GM12878 (cell line): ENCODE measurements around the gene KBTBD4. TPM values are rescaled to one million over a fixed set of nuclear protein-coding genes. Genes with fewer than 3 reads are reported as not detected.
A peak's percentile ranks its signal among the peaks of the same experiment; 100 is the strongest.

Source experiments
- BCL11A ChIP-seq: IDR thresholded peaks from 2 replicates; pipeline ENCODE4 v1.6.1; 2011; ENCODE audit warnings: low read depth, low read length
- CBFB ChIP-seq: IDR thresholded peaks from 2 replicates; pipeline ENCODE4 v1.6.1; 2016; ENCODE audit warnings: antibody characterized with exemption, low read depth
- CHD1 ChIP-seq: IDR thresholded peaks from 2 replicates; pipeline ENCODE4 v1.6.1; 2012; ENCODE audit warnings: low read depth, low read length, improper control_type of control experiment
- CREM ChIP-seq: IDR thresholded peaks from 2 replicates; pipeline ENCODE4 v1.6.1; 2014; ENCODE audit warnings: antibody characterized with exemption, low read depth
- GATAD2B ChIP-seq: fragments of 450-650 bp; conservative IDR thresholded peaks from 2 replicates; pipeline ENCODE4 v1.6.1; 2017; ENCODE audit warnings: low read depth, mild to moderate bottlenecking, moderate library complexity
- KAT2A ChIP-seq: conservative IDR thresholded peaks from 2 replicates; pipeline ENCODE4 v1.6.1; 2011; ENCODE audit warnings: low read depth, low read length; ENCODE audit not compliant: control insufficient read depth
- POLR2AphosphoS5 ChIP-seq: IDR thresholded peaks from 2 replicates; pipeline ENCODE4 v1.6.1; 2011; ENCODE audit warnings: mild to moderate bottlenecking, low read length, inconsistent platforms
- SIX5 ChIP-seq: IDR thresholded peaks from 2 replicates; pipeline ENCODE4 v1.6.1; 2011; ENCODE audit warnings: mild to moderate bottlenecking, low read depth, low read length, moderate library complexity; ENCODE audit not compliant: severe bottlenecking
- polyA plus RNA-seq, 11 experiments: library from polyadenylated mRNA; depleted of rRNA in 4 of 11; unstranded in 6 of 11; stranded (reverse) in 5 of 11; fragments of >200 nt; fragmentation: Nextera tagmentation in 4 of 11; fragmentation: Illumina TruSeq in 1 of 11; extraction: Ambion mirVana in 4 of 11; extraction: Trizol in 1 of 11; gene quantifications; 1 replicate in 1 of 11; 2 replicates in 10 of 11; pipeline versions ENCODE4 v1.2.1 to v1.2.3, GENCODE V29; 2011 to 2016; ENCODE audit warnings: inconsistent platforms in 2 of 11, missing spikeins in 2 of 11, low read depth in 1 of 11
- total RNA-seq, 4 experiments: library from RNA; depleted of rRNA in 3 of 4; stranded (reverse); fragments of >200 nt in 3 of 4; fragmentation: Illumina TruSeq in 1 of 4; extraction: Trizol in 1 of 4; gene quantifications; 2 replicates each; pipeline versions ENCODE4 v1.2.1 to v1.2.3, GENCODE V29; 2013 to 2021
- TF ChIP-seq, protein P1 (sequence below): IDR thresholded peaks from 2 replicates; pipeline ENCODE4 v1.6.1; 2012; ENCODE audit warnings: low read length, inconsistent platforms
- TF ChIP-seq, protein P2 (sequence below): fragments of 450-650 bp; formaldehyde crosslinking; IDR thresholded peaks from 2 replicates; pipeline ENCODE4 v1.5.0; 2022; ENCODE audit warnings: mild to moderate bottlenecking, missing genetic modification characterization
- TF ChIP-seq, protein P3 (sequence below): fragments of 450-650 bp; IDR thresholded peaks from 2 replicates; pipeline ENCODE4 v1.6.1; 2017; ENCODE audit warnings: mild to moderate bottlenecking
- TF ChIP-seq, protein P4 (sequence below): IDR thresholded peaks from 2 replicates; pipeline ENCODE4 v1.6.1; 2012; ENCODE audit warnings: low read depth, low read length, improper control_type of control experiment
- TF ChIP-seq, protein P5 (sequence below): fragments of 450-650 bp; IDR thresholded peaks from 2 replicates; pipeline ENCODE4 v1.6.1; 2018; ENCODE audit warnings: mild to moderate bottlenecking, low read depth, moderate library complexity; ENCODE audit not compliant: partially characterized antibody
- TF ChIP-seq, protein P6 (sequence below): fragments of 150-350 bp; IDR thresholded peaks from 2 replicates; pipeline ENCODE4 v1.6.1; 2014; ENCODE audit warnings: mild to moderate bottlenecking, low read depth, low read length

KBTBD4 gene
- total and polyA plus RNA-seq, 10 of the 15 experiments (the other 5 are each of a cell fraction or from before 2014, with no cell fraction given), result 18.4 to 46.4 (median 25.7) TPM

DNA sequence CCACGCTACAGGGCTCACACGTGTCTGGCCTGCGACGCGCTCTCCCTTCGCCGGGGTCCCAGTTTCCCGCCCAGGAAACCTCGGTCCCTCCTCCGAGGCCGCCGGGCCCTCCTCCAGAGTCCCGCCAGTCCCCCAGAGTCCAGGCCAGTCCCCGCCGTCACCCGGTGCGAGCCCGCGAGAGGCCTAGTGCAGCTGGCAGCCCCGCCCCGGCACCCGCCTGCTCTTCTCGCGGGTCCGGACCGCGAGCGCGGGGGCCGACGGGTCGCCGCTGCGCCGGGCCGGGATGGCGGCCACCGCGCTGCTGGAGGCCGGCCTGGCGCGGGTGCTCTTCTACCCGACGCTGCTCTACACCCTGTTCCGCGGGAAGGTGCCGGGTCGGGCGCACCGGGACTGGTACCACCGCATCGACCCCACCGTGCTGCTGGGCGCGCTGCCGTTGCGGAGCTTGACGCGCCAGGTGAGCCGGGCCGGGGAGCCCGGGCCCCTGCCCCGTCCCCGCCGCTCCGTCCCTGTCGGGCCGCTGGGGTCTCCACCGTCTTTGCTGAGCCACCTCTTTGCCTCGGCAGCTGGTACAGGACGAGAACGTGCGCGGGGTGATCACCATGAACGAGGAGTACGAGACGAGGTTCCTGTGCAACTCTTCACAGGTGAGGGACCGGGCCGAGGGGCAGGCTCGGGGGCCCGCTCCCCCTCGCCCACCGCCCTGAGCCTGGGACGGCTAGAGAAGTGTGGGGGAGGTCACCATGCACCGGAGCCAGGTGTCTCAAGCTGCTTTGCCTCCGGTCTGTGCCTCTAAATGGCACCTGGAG is 13.2 kb downstream of the KBTBD4 start, which contains the start of gene PTPMT1 (continued):
- TF ChIP-seq, protein P1, sequence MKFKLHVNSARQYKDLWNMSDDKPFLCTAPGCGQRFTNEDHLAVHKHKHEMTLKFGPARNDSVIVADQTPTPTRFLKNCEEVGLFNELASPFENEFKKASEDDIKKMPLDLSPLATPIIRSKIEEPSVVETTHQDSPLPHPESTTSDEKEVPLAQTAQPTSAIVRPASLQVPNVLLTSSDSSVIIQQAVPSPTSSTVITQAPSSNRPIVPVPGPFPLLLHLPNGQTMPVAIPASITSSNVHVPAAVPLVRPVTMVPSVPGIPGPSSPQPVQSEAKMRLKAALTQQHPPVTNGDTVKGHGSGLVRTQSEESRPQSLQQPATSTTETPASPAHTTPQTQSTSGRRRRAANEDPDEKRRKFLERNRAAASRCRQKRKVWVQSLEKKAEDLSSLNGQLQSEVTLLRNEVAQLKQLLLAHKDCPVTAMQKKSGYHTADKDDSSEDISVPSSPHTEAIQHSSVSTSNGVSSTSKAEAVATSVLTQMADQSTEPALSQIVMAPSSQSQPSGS, result no peak
- TF ChIP-seq BCL11A (no peak), CBFB (no peak), CHD1 (no peak), KAT2A (no peak), SIX5 (peak; percentile 32), POLR2AphosphoS5 (peak; percentile 69; the same call in 1 of the 2 replicates), GATAD2B (peak; percentile 88), CREM (no peak)
- TF ChIP-seq, protein P2, sequence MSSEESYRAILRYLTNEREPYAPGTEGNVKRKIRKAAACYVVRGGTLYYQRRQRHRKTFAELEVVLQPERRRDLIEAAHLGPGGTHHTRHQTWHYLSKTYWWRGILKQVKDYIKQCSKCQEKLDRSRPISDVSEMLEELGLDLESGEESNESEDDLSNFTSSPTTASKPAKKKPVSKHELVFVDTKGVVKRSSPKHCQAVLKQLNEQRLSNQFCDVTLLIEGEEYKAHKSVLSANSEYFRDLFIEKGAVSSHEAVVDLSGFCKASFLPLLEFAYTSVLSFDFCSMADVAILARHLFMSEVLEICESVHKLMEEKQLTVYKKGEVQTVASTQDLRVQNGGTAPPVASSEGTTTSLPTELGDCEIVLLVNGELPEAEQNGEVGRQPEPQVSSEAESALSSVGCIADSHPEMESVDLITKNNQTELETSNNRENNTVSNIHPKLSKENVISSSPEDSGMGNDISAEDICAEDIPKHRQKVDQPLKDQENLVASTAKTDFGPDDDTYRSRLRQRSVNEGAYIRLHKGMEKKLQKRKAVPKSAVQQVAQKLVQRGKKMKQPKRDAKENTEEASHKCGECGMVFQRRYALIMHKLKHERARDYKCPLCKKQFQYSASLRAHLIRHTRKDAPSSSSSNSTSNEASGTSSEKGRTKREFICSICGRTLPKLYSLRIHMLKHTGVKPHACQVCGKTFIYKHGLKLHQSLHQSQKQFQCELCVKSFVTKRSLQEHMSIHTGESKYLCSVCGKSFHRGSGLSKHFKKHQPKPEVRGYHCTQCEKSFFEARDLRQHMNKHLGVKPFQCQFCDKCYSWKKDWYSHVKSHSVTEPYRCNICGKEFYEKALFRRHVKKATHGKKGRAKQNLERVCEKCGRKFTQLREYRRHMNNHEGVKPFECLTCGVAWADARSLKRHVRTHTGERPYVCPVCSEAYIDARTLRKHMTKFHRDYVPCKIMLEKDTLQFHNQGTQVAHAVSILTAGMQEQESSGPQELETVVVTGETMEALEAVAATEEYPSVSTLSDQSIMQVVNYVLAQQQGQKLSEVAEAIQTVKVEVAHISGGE (CRISPR knock-in tag), result no peak
- TF ChIP-seq, protein P3, sequence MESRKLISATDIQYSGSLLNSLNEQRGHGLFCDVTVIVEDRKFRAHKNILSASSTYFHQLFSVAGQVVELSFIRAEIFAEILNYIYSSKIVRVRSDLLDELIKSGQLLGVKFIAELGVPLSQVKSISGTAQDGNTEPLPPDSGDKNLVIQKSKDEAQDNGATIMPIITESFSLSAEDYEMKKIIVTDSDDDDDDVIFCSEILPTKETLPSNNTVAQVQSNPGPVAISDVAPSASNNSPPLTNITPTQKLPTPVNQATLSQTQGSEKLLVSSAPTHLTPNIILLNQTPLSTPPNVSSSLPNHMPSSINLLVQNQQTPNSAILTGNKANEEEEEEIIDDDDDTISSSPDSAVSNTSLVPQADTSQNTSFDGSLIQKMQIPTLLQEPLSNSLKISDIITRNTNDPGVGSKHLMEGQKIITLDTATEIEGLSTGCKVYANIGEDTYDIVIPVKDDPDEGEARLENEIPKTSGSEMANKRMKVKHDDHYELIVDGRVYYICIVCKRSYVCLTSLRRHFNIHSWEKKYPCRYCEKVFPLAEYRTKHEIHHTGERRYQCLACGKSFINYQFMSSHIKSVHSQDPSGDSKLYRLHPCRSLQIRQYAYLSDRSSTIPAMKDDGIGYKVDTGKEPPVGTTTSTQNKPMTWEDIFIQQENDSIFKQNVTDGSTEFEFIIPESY, result no peak
- TF ChIP-seq, protein P4, sequence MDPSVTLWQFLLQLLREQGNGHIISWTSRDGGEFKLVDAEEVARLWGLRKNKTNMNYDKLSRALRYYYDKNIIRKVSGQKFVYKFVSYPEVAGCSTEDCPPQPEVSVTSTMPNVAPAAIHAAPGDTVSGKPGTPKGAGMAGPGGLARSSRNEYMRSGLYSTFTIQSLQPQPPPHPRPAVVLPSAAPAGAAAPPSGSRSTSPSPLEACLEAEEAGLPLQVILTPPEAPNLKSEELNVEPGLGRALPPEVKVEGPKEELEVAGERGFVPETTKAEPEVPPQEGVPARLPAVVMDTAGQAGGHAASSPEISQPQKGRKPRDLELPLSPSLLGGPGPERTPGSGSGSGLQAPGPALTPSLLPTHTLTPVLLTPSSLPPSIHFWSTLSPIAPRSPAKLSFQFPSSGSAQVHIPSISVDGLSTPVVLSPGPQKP, result no peak
- TF ChIP-seq, protein P5, sequence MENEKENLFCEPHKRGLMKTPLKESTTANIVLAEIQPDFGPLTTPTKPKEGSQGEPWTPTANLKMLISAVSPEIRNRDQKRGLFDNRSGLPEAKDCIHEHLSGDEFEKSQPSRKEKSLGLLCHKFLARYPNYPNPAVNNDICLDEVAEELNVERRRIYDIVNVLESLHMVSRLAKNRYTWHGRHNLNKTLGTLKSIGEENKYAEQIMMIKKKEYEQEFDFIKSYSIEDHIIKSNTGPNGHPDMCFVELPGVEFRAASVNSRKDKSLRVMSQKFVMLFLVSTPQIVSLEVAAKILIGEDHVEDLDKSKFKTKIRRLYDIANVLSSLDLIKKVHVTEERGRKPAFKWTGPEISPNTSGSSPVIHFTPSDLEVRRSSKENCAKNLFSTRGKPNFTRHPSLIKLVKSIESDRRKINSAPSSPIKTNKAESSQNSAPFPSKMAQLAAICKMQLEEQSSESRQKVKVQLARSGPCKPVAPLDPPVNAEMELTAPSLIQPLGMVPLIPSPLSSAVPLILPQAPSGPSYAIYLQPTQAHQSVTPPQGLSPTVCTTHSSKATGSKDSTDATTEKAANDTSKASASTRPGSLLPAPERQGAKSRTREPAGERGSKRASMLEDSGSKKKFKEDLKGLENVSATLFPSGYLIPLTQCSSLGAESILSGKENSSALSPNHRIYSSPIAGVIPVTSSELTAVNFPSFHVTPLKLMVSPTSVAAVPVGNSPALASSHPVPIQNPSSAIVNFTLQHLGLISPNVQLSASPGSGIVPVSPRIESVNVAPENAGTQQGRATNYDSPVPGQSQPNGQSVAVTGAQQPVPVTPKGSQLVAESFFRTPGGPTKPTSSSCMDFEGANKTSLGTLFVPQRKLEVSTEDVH, result no peak
- TF ChIP-seq, protein P6, sequence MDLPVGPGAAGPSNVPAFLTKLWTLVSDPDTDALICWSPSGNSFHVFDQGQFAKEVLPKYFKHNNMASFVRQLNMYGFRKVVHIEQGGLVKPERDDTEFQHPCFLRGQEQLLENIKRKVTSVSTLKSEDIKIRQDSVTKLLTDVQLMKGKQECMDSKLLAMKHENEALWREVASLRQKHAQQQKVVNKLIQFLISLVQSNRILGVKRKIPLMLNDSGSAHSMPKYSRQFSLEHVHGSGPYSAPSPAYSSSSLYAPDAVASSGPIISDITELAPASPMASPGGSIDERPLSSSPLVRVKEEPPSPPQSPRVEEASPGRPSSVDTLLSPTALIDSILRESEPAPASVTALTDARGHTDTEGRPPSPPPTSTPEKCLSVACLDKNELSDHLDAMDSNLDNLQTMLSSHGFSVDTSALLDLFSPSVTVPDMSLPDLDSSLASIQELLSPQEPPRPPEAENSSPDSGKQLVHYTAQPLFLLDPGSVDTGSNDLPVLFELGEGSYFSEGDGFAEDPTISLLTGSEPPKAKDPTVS, result no peak
